Measurements from ENCODE around the gene CDRT15. TPM values are rescaled to one million over a fixed set of nuclear protein-coding genes. Genes with fewer than 3 reads are reported as not detected.

The CDRT15 gene
- polyA plus RNA-seq, 1 experiment, result not detected

Other genes starting within 250 kb of the CDRT15 start
- 11.1 and 12.9 TPM in 2 replicates for gene COX10, start 167.4 kb downstream of the CDRT15 start, polyA plus RNA-seq (2011; rRNA removed)
- gene HS3ST3B1, start 64.2 kb upstream of the CDRT15 start, polyA plus RNA-seq (2011; rRNA removed), result 9.6 and 10.3 TPM in 2 replicates

Data from AG04450 (cell line).